GM18508 (cell line): ENCODE measurements around the gene CALML6.

ENCODE experiments used
- ATAC-seq: cut with Tn5 transposase; IDR thresholded peaks from one replicate; pipeline ENCODE4 v1.9.1; 2021; ENCODE audit warnings: moderate number of reproducible peaks; ENCODE audit not compliant: insufficient read depth, unreplicated experiment

CALML6 gene

DNA sequence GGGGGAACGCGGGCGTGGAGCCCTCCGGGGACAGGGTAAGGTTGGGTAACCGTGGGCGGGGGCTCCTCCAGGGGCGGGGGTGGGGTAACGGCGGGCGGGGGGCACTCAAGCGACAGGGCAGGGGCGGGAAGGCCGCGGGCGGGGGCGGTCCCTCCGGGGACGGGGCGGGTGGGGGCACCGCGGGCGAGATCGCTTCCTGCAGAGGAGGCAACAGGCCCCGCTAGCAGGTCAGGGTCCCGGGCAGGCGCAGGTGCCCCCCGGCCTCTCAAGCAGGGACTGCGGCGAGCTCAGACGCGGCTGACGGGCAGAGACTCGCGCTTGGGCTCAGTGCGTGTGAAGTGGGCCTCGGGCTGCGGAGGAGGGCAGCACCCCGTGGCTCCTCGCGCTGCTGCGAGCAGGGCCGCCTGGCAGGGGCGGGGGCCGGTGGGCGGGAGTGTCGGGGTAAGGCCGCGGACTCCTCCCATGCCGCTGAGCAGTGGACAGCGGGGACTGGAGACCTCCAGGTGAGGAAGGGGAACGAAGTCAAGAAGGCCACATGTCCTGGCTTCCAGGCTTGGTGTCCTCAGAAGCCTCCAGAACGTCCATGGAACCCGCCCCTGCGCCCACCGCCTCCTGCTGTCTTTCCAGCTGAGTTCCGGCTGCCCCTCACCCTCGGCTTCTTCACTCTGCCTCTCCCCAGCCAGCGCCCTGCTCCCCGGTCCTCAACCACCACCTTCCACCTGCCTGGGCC, 23.5 kb upstream of the CALML6 start:
- no peak for ATAC-seq

DNA sequence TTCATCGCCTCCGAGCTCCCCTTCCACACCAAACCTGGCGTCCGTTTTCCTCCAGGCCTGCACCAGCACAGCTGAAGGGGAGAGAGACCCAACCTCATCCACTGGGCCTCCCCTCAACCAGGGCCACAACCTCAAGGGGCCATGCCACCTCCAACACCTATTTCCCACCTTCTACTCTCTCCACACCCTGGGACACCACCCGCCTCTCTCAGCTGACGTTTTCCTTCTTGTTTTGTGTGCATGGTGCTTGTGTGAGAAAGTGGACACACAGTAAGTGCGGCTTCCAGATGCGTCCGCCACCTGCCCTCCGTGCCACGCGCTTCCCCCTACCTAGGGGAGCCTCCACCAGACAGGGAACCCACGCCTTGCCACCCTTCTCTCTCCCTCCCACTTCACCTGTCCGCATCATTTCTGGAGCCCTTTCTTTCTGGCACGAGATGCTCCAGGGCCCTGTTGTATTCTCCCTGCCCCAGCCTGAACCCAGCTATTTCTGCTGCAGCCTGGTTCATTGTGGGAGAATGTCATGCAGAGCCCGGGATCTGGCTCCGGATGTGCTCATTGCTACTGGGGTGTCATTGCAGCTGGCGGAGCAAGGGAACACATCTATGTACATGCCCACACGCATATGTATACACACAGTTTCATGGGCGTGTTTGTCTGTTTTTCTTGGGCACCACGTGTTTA, 22.8 kb upstream of the CALML6 start:
- ATAC-seq, result no peak

DNA sequence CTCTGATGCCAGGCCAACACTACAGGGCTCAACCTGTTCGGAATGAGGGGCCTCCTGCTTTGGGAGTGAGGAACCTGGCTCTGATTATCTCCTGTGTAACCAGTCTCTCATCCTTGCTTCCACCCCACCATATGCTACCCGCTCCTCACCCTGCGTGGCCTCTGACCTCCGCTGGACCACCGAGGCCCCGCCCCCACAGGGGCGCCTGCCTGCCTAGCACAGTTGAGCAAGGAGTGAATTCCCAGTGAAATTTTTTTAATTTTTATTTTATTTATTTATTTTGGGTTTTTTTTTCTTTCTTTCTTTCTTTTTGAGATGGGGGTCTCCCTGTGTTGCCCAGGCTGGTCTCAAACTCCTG, 22.3 kb upstream of the CALML6 start:
- no peak for ATAC-seq

DNA sequence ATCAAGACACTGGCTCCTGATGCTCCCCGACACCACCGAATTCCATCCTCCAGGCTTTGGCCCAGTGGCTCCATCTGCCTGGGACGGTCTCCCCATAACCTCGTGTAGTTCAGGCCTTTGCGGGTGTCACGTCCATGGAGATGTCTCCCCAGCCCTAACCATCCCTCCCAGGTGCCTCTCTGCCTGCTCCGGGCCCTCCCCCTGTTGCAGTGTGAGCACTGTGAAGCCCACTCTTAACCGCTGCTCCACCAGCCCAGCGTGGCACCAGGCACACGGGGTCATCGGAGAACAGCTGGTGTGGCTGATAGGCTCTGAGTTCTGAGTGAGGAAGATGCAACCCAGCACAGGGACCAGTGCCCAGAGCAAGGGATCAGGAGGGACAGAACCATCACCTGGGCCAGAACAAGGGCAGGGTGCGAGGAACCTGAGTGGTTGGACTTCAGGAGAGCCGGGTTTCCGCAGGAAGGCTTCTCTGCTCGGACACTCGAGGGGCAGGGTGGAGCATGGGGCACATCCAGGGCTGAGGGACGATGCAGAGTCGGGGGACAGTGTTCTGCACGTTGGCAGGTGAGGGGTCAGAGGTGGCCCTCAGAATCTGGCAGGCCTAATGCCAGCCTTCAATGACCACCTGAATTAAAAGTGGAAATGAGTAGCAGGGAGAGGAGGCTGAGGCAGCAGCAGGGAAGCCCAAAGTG, 21.6 kb upstream of the CALML6 start:
- no peak for ATAC-seq

DNA sequence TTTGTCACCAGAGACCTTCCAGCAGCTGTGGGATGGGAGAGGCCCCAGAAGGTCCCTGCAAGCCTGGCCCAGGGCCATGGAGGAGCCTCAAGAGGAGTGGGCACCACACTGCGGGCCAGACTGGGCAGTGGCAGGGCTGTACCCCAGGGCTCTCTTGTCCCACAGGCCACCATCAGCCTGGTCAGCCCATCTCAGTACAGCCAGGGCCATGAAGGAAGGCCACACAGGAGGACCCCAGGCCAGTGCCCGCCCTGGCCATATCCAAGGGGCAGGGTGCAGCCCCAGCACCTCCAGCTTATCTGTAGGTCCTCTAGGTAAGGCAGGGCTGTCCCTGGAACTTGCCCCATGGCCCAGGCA, 21.1 kb upstream of the CALML6 start:
- no peak for ATAC-seq

DNA sequence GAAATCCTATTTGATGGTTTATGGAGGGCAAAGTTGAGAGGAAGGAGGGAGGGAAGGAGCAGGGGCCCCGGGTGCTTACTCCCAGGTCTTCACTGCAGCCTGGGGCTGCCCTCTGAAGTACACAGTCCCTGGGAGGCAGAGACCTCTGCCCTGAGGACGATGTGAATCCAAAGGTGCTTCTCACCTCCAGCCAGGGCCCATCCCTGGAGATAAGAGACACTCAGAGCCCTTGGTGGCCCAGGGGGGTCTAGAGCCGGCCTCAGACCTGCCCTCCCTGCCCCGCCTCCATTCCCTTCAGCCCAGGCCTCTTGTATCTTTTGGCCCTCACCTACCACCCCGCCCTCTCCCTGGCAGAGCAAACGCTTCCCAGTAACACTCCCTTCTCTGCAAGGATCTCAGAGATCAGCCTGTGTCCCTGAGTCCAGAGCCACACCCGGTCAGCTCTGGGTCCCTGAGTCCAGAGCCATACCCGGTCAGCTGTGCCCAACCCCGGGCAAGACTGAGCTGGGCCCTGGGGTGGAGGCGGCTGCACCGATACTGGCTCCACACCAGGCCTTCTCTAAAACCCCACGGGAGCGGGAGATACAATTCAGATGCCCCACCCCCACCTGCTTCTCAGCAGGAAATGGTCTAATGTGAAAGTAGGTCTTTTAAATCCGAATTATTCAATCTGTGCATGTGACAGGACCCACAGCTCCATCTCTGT, 20.6 kb upstream of the CALML6 start:
- no peak for ATAC-seq

DNA sequence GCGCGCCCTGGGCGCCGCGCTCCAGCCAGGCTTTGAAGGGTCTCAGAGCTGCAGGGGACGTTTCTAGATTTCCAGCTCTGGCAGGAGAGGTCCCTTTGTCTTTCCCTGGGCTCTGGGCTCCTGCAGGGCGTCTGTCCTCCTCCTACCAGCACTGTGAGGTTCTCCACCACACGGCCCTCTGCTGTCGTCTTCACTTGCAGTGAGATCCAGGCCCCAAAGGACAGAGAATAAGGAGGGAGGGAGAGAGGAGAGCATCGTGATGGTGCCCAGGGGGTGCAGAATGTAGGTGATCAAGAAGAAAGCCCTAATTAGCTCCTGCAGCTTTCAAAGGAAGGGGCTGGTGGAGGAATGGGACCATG, 20.0 kb upstream of the CALML6 start:
- no peak for ATAC-seq

DNA sequence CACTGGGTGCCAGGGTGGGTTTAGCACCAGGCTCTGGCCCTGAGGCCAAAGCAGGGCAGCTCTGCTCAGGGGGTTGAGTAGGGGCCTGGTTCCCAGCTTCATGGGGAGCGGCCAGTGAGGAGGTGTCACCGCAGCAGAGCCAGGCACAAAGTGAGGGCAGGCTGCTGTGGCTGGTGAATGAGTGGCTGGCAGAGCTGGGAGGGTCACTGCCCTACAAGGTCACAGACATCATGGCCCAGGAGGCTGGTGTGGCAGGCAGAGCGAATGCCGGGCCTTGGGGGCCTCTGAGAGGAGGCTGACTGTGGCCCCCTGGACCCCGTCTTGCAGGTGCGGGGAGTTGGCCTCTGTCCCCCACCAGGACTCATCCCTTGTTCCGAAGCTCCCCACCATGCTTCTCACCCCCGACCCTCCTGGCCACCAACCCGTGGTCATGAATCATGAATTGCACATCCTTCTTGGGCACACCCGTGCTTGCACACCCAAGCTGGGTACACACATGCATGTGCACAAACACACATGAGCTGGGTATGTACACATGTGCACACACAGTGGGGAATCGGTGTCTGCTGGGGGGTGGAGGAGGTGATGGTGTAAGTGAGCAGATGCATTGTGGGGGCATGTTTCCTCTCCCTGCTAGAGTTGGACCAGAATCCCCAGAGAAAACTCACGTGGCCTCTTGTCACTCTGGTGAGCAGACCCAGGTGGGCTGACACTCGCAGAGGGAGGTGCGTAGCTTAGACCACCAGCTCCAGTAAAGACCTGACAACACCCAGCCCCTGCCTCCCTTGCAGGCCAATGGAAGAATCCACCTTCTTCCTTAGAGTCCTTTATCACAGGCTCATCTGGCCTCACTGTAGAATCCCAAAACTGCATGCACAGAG, 19.4 kb upstream of the CALML6 start:
- no peak for ATAC-seq

DNA sequence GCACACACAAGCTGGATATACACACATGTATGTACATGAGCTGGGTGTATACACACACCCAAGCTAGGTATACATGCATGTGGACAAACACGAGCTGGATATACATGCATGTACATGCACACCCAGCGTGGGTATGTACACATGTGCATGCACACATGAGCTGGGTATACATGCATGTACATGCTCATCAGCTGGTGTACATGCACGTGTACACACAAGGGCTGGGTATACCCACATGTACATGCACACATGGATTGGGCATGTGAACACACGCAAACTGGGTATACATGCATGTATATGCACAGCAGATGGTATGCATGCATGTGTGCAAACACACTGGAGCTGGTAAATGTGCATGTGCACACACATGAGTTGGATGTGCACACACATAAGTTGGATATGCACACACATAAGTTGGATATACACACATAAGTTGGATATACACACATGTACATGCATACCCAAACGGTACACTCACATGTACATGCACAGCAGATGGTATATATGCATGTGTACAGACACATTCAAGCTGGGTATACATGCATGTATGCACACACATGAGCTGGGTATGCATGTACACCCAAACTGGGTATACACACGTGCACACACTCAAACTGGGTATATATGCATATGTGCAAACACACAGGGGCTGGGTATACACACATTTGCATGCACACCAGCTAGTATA, 16.7 kb upstream of the CALML6 start:
- no peak for ATAC-seq

DNA sequence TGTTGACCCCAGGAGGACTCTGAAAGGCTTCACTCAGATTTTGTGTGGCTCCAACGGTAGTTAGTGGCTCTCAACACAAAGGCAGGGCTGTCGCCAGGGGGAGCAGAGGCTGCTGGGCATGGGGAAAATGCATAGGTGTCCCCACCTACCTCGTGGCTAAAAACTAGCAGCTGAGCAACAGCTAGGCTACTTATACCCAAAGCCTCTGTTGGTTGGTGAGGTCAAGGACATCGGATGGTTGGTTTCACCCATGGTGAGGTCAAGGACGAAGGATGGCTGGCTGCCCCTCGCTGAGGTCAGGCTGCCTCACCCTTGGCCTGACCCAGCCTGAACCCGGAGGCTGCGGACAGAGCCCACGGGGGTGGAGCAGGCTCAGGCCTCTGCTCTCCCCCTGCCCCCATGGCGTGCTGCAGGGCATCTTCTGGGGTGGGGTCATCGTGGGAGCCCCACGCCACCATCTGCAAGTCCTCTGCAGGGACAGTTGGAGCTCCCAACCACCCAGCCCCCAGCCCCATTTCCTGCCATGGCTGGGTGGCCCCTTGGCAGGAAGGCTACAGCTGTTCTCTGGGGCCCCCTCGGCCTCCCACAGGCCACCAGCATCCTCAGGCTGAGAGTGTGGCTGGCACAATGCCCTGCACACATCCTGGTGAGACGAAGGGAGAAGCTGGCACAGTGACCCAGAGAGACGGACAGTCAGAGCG, 15.6 kb upstream of the CALML6 start:
- ATAC-seq, result no peak

DNA sequence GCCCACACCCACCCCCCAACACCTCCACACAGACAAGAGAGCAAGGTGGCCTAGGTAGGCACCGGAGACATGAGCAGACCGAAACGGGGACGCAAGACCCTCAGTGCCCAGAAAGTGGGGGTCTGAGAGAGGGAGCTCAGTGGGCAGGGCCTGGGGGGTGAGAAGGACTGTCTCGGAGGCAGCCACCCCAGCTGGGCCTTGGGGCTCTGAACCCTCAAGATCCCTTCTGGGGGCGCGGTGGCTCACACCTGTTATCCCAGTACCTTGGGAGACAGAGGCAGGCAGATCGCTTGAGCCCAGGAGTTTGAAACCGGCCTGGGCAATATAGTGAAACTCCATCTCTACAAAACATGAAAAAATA, 15.1 kb upstream of the CALML6 start:
- ATAC-seq, result no peak

DNA sequence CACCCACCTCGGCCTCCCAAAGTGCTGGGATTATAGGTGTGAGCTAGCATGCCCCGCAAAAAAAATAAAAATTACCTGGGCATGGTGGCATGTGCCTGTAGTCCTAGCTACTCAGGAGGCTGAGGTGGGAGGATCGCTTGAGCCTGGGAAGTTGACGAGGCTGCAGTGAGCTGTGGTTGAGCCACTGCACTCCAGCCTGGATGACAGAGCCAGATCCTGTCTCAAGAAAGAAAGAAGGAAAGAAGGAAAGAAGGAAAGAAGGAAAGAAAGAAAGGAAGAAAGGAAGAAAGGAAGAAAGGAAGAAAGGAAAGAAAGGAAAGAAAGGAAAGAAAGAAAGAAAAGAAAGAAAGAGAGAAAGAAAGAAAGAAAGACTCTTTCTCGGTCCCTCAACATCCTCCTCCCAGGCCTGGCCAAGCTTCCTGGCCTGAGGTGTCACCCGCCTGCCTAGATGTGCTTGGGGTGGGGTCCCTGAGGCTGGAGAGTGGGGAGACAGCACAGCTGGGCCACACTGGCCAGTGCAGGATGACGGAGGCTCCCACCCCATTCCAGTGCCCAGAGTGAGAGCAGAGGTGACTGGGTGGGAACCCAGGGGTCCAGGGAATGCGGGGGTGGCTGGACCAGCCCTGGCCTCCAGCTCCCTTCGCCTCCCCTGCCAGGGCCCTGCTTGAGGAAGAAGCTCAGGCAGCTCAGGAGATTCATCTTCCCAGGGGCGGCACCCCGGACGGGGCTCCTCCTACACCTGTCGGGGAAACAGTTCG, 14.0 kb upstream of the CALML6 start:
- ATAC-seq, result no peak

DNA sequence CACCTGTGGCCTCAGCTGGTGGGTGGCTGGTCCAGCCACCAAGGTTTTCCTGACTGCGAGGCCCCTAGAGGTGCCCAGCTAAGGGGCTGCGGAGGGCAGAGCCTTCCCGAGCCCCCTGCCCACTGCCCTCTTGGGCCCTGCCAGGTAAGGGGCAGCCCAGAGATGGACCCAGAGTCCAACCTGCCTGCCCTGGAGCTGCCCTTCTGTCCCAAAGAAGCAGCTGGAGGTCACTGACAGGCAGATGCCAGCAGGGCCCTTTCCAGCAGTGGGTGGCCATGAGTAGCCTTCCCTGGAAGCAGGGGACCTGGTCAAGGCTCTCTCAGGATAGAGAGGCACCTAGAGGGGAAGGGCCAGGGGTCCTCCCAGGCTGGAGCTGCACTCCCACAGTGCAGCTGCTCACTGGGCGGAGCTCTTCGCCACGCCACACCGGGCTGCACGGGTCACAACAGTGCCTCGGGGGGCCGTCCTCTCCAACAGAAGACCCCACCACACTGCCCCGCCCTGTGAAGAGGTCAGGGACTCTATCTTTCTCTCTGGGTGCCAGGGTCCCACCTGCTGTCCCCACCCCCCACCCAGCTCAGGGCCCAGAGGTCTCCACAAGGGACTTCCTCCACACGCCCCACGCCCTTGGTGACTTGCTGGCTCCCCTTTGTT, 13.3 kb upstream of the CALML6 start:
- ATAC-seq, result no peak

DNA sequence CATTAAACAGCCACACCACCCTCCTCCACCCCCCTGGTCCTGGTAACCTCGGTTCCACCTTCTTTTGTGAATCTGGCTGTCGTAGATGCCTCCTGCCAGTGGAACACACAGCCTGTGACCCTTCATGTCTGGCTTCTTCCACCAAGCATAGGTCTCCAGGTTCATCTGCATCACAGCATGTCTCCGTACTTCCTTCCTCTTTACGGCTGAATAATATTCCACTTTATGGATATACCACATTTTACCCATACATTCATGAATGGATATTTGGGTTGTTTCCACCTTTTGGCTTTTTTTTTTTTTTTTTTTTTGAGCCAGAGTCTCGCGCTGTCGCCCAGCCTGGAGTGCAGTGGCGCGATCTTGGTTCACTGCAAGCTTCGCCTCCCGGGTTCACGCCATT, 11.8 kb upstream of the CALML6 start:
- no peak for ATAC-seq

DNA sequence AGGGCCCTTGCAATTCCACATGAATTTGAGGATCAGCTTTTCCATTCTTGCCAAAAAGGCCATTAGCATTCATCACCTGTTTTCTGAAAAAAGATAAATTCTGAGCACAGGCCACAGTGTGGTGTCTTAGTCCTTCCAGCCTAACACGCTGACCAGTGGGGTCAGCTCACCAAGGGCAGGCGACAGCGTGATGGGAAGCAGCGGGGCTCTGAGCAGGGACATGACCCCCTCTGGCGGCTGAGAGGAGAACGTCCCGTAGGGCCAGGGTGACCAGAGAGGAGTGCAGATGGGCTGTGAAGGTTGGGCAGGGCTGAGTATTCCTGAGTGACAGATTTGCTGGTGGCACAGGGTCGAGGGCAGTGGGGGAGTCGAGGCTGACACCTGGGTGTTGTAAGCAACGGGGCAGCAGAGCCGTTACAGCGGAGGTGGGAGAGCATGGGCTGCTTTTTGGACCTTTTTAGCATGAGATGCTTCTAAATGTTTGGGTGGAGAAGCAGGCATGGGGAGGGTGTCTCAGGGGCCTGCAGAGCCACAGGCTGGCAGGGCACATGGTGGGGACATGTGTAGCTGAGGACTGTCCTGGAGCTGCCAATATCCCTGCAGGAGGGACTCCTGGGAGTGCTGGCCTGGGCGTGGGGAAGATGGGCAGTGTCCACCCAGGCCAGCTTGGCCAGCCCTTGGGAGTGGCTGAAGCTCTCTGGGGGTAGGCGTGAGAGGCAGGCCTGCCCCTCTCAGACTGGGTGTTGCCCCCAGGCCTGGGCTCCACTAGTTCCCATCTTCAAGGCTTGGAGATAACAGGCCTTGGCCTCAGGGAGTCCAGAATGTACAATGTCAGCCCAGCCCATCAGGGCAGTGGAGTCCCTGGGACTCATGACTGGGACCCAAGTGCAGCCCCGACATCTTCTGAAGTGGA, 8.6 kb upstream of the CALML6 start:
- ATAC-seq, result no peak

DNA sequence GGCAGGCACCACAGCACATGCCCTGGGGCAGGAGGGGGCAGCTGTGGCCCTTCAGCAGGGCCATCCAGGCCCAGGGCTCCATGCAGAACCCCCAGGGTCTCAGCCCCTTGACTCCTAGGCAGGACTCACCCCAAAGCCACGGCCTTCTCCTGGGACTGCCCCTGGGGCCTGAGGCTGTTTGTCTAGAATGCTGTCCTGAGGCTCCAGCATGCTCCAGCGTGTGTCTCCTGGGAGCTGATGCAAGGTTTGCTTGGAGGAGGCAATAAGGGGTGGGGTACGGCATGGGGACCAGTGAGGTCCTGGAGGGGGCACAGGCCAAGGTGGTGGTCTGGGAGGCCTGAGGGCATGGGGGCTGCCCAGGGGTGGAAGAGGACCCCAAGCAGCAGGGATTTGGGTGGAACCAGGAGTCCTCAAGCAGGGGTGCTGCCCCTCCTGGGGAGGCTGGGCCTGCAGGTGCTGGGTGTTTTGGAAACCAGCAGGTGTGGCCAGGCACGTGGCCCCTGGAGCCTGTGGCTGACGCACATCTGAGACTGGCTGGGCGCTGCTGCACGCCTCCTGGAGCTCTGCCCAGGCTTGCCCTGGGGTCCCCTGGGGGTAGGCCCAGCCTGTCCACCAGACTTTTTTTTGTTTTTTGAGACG, 7.8 kb upstream of the CALML6 start:
- ATAC-seq, result no peak

DNA sequence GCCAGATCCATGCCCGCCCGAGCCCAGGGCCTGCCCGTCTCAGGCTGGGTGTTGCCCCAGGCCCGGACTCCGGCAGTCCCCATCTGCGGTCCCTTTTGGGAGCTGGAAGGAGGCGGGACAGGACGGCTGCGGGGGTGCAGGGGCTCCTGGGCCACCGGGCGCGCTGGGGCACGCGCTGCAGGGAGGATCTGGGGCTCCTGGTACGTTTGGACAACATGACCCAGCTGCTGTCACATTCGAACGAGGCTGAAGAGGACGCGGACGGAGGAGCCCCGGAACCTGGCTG, 6.6 kb upstream of the CALML6 start:
- ATAC-seq, result no peak
